OCI-LY7 (cell line): Measurements from ENCODE around the gene NPAT. TPM values are rescaled to one million over a fixed set of nuclear protein-coding genes. Genes with fewer than 3 reads are reported as not detected.

Experiments
- BruUV-seq: library from RNA; stranded (reverse); fragments of 400-500 nt; replicated peaks from 2 replicates; lab custom pipeline; 2021; lab: Mats Ljungman, UMichigan
- CTCF ChIA-PET: fragments of 300-600 bp; sonication (Branson Sonifier 250); formaldehyde crosslinking; loops from one replicate; lab custom pipeline; 2022; ENCODE audit warnings: antibody characterized with exemption; ENCODE audit not compliant: unreplicated experiment; lab: Charles Lee
- POLR2A ChIA-PET: fragments of 300-600 bp; sonication (Branson Sonifier 250); formaldehyde crosslinking; loops from one replicate; lab custom pipeline; 2022; ENCODE audit warnings: antibody characterized with exemption; lab: Charles Lee
- DNase-seq: peaks from one replicate; pipeline ENCODE4 v3.0.0-alpha.2; 2015; ENCODE audit warnings: low spot score
- H2AFZ ChIP-seq: fragments of 200-600 bp; sonication (generic), shearing (Covaris generic); 2 replicates; pipeline ENCODE4 v1.6.1; 2014; ENCODE audit warnings: mild to moderate bottlenecking, antibody characterized with exemption, low read length, moderate library complexity
- H3K27ac ChIP-seq: fragments of 200-600 bp; sonication (generic); 2 replicates; pipeline ENCODE4 v1.5.1; 2014; ENCODE audit warnings: mixed run types, low read depth, mild to moderate bottlenecking, moderate library complexity, low read length, inconsistent platforms; ENCODE audit not compliant: poor library complexity, severe bottlenecking
- H3K36me3 ChIP-seq: fragments of 200-600 bp; sonication (generic); 2 replicates; pipeline ENCODE4 v1.6.1; 2014; ENCODE audit warnings: mild to moderate bottlenecking, antibody characterized with exemption, low read length, moderate library complexity, mixed read lengths; ENCODE audit not compliant: insufficient read depth
- H3K4me1 ChIP-seq: fragments of 200-600 bp; sonication (generic); 2 replicates; pipeline ENCODE4 v1.5.1; 2014; ENCODE audit warnings: mild to moderate bottlenecking, low read length; ENCODE audit not compliant: insufficient read depth, poor library complexity, severe bottlenecking
- H3K4me2 ChIP-seq: fragments of 200-600 bp; sonication (generic); 2 replicates; pipeline ENCODE4 v1.6.1; 2014; ENCODE audit warnings: mild to moderate bottlenecking, low read length
- H3K4me3 ChIP-seq: fragments of 200-600 bp; sonication (generic); 2 replicates; pipeline ENCODE4 v1.5.1; 2014; ENCODE audit warnings: mild to moderate bottlenecking, low read depth, low read length; ENCODE audit not compliant: poor library complexity, severe bottlenecking
- H3K79me2 ChIP-seq: fragments of 200-600 bp; sonication (generic); 2 replicates; pipeline ENCODE4 v1.6.1; 2016; ENCODE audit warnings: low read depth, mild to moderate bottlenecking, low read length, moderate library complexity, mixed read lengths; ENCODE audit not compliant: insufficient read depth
- H3K9me2 ChIP-seq: fragments of 200-600 bp; sonication (generic); 2 replicates; pipeline ENCODE4 v1.6.1; 2016; ENCODE audit warnings: mild to moderate bottlenecking, low read length, mixed read lengths; ENCODE audit not compliant: insufficient read depth
- H3K9me3 ChIP-seq: fragments of 200-600 bp; sonication (generic); 2 replicates; pipeline ENCODE4 v1.6.1; 2014; ENCODE audit warnings: mild to moderate bottlenecking, mixed run types, low read length, mixed read lengths
- H4K20me1 ChIP-seq: fragments of 200-600 bp; sonication (generic); 2 replicates; pipeline ENCODE4 v1.6.1; 2014; ENCODE audit warnings: mild to moderate bottlenecking, antibody characterized with exemption, low read length, moderate library complexity, mixed read lengths; ENCODE audit not compliant: insufficient read depth
- CTCF ChIP-seq: fragments of 200-600 bp; sonication (generic); conservative IDR thresholded peaks from 2 replicates; pipeline ENCODE4 v1.5.1; 2014; ENCODE audit warnings: mild to moderate bottlenecking, antibody characterized with exemption, low read length, moderate library complexity, mixed read lengths
- EZH2phosphoT487 ChIP-seq: fragments of 200-600 bp; sonication (generic); IDR thresholded peaks from 2 replicates; pipeline ENCODE4 v1.6.1; 2018; ENCODE audit warnings: low read depth, borderline replicate concordance, mild to moderate bottlenecking, mixed run types, antibody characterized with exemption, low read length, moderate library complexity, mixed read lengths
- intact Hi-C: fragments of 100-400 bp; cut with micrococcal nuclease; formaldehyde crosslinking; loops from one replicate; pipeline ENCODE4 v1.10.0; 2022; ENCODE audit not compliant: unreplicated experiment
- total RNA-seq, 2 experiments: library from RNA; depleted of rRNA in 1 of 2; stranded (reverse); fragments of >200 nt in 1 of 2; shearing (Covaris generic) in 1 of 2; gene quantifications; 2 replicates each; pipeline ENCODE4 v1.2.3, GENCODE V29; 2014 to 2022

Gene NPAT
- total RNA-seq, 2 experiments from 2014 or later, result 22.6 to 26.9 TPM

DNA sequence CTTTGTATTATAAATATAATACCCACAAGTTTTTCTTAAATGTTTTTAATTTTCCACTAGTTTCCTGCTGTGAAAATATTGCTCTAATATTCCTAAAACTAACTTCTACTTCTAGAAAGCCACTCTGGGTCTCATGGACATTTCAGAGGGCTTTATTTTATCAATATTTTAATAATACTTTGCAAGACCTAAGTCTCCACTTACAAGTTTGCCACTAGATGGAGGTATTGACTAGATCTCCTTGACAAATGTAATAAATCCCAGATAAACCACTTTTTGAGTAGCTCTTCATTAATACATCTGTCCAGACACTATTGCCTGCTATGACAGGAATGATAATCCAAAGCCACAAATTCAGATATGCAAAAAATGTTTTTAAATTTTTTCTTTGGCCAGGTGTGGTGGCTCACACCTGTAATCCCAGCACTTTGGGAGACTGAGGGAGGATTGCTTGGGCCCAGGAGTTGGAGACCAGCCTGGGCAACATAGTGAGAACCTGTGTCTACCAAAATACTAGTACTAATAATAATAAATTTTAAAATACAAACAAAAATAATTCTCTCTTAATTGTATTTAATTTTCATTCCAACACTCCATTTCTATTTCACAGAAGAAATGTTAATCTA lies 104.6 kb downstream of the NPAT start:
- TF ChIP-seq CTCF (peak; percentile 90), EZH2phosphoT487 (no peak)
- H3K4me2 ChIP-seq, result no peak overlapping the region
- H3K27ac ChIP-seq, result no peak overlapping the region
- BruUV-seq, result no TSS peak
- no peaks in the 10 kb centered on the region for H3K36me3 ChIP-seq
- no peaks in the 10 kb centered on the region for H3K9me3 ChIP-seq
- CTCF ChIA-PET, result interaction anchor here (1.4 kb wide), 1 partner anchor 118 kb away, joined by 3 read pairs; no protein-coding TSS in a partner anchor
- H2AFZ ChIP-seq, result no peak overlapping the region
- intact Hi-C loops, result loop anchor here (1.0 to 10.0 kb wide), 2 partner anchors 297 to 530 kb away; no protein-coding TSS in a partner anchor
- POLR2A ChIA-PET, result interaction anchor here (0.6 to 1.2 kb wide), 4 partner anchors 47 to 119 kb away, joined by 3 to 4 read pairs (median 3); no protein-coding TSS in a partner anchor
- peak; percentile 74 for DNase-seq
- peaks cover 15% of the 10 kb centered on the region for H3K4me1 ChIP-seq
- H3K9me2 ChIP-seq, result no peaks in the 10 kb centered on the region
- H3K79me2 ChIP-seq, result peaks cover 13% of the 10 kb centered on the region; the same call in 1 of the 2 replicates
- no peak overlapping the region for H3K4me3 ChIP-seq
- H4K20me1 ChIP-seq, result no peaks in the 10 kb centered on the region

- DNase-seq, result peak; percentile 9
- Histone ChIP-seq H2AFZ (no peak overlapping the region), H3K36me3 (no peaks in the 10 kb centered on the region), H3K9me2 (no peaks in the 10 kb centered on the region), H3K9me3 (no peaks in the 10 kb centered on the region), H3K27ac (no peak overlapping the region), H4K20me1 (no peaks in the 10 kb centered on the region), H3K79me2 (no peaks in the 10 kb centered on the region), H3K4me1 (peaks cover under 1% of the 10 kb centered on the region), H3K4me2 (no peak overlapping the region), H3K4me3 (no peak overlapping the region)
- no peak for TF ChIP-seq EZH2phosphoT487
- TF ChIP-seq CTCF, result no peak
- ChIA-PET POLR2A (interaction anchor here (1.0 kb wide), 1 partner anchor 16 kb away, joined by 3 read pairs; no protein-coding TSS in a partner anchor), CTCF (no interaction called here)
- intact Hi-C loops, result loop anchor here (10.0 kb wide), 1 partner anchor 299 kb away; no protein-coding TSS in a partner anchor
- BruUV-seq, result no TSS peak
Observed at GRCh38 chr11:108115500-108116140, 106.8 kb downstream of the NPAT start.
